ENCODE results near the gene AOPEP.

- no peak for TF ChIP-seq ZNF768 (tag by site-specific recombination; IDR thresholded peaks at IDR 0.05)
- TF ChIP-seq CTCF (tag by site-specific recombination; IDR thresholded peaks at IDR 0.05): no peak
Measured at GRCh38 chr9:94758031-94758430, 31.5 kb downstream of the AOPEP start.

All from HEK293 (cell line).